T-cell (primary cell): ENCODE measurements around the gene ERI3. TPM values are rescaled to one million over a fixed set of nuclear protein-coding genes. Genes with fewer than 3 reads are reported as not detected.

Experiments used
- ATAC-seq, 4 experiments: fragments of 200-7000 bp in 3 of 4; fragments of 150-1000 bp in 1 of 4; cut with Tn5 transposase; replicated peaks in 1 of 4; 1 replicate in 3 of 4; 2 replicates in 1 of 4; pipeline ENCODE4 v1.10.0; 2021; ENCODE audit warnings: moderate library complexity in 3 of 4, mild to moderate bottlenecking in 2 of 4, moderate number of reproducible peaks in 1 of 4
- CTCF ChIA-PET, 2 donors: fragments of 300-600 bp; sonication (Branson Sonifier 250); formaldehyde crosslinking; loops; one replicate each; lab custom pipeline; 2022; ENCODE audit warnings: antibody characterized with exemption in 2 of 2; lab: Charles Lee
- POLR2A ChIA-PET, 2 donors: fragments of 300-600 bp; sonication (Branson Sonifier 250); formaldehyde crosslinking; loops; one replicate each; lab custom pipeline; 2022; ENCODE audit warnings: antibody characterized with exemption in 2 of 2; lab: Charles Lee
- DNase-seq, 35 experiments: peaks; one replicate each; pipeline versions ENCODE4 v3.0.0 to v3.0.0-alpha.2; 2013 to 2023
- H3K27ac ChIP-seq: one replicate; pipeline ENCODE4 v1.5.1; 2013; ENCODE audit warnings: low read length
- H3K27me3 ChIP-seq, 2 experiments: replicated peaks in 1 of 2; 1 replicate in 1 of 2; 2 replicates in 1 of 2; pipeline versions ENCODE4 v1.6.1 to v1.7.0; 2013; ENCODE audit warnings: low read length in 1 of 2, mixed read lengths in 1 of 2; ENCODE audit not compliant: control insufficient read depth in 2 of 2, insufficient read depth in 2 of 2; ENCODE audit errors: extremely low read depth in 1 of 2
- H3K36me3 ChIP-seq, 2 donors: 1 replicate in 1 of 2; 2 replicates in 1 of 2; pipeline versions ENCODE4 v1.6.1 to v1.7.0; 2013; ENCODE audit warnings: low read length in 1 of 2; ENCODE audit not compliant: control insufficient read depth in 2 of 2, insufficient read depth in 1 of 2; ENCODE audit errors: extremely low read depth in 1 of 2
- H3K4me1 ChIP-seq, 2 experiments: 1 replicate in 1 of 2; 2 replicates in 1 of 2; pipeline versions ENCODE4 v1.6.1 to v1.7.0; 2013; ENCODE audit warnings: low read length in 2 of 2, mixed read lengths in 1 of 2; ENCODE audit not compliant: insufficient read depth in 2 of 2, control insufficient read depth in 1 of 2; ENCODE audit errors: extremely low read depth in 1 of 2
- H3K4me3 ChIP-seq, 2 donors: 1 replicate in 1 of 2; 2 replicates in 1 of 2; pipeline versions ENCODE4 v1.5.1 to v1.7.0; 2013; ENCODE audit warnings: mild to moderate bottlenecking in 2 of 2, low read length in 1 of 2, moderate library complexity in 1 of 2; ENCODE audit not compliant: control insufficient read depth in 1 of 2; ENCODE audit errors: extremely low read depth in 1 of 2
- H3K9me3 ChIP-seq: 2 replicates; pipeline ENCODE4 v1.7.0; 2013
- H3K27ac Mint-ChIP-seq, 2 donors: one replicate each; pipeline ENCODE4 v1.8.0; 2020 to 2021; ENCODE audit warnings: mild to moderate bottlenecking in 2 of 2, mixed read lengths in 2 of 2
- H3K27me3 Mint-ChIP-seq, 2 donors: one replicate each; pipeline ENCODE4 v1.8.0; 2021 to 2022; ENCODE audit warnings: mixed read lengths in 2 of 2
- H3K36me3 Mint-ChIP-seq: one replicate; pipeline ENCODE4 v1.8.0; 2021; ENCODE audit warnings: mixed read lengths
- H3K4me1 Mint-ChIP-seq, 3 donors: one replicate each; pipeline ENCODE4 v1.8.0; 2020 to 2022; ENCODE audit warnings: mixed read lengths in 3 of 3, mild to moderate bottlenecking in 1 of 3
- H3K4me3 Mint-ChIP-seq, 3 donors: one replicate each; pipeline ENCODE4 v1.8.0; 2020 to 2022; ENCODE audit warnings: mild to moderate bottlenecking in 3 of 3, mixed read lengths in 3 of 3, moderate library complexity in 3 of 3
- H3K9me3 Mint-ChIP-seq, 3 donors: one replicate each; pipeline ENCODE4 v1.8.0; 2020 to 2022; ENCODE audit warnings: mixed read lengths in 3 of 3
- WGBS: methylation state at CpG from one replicate; pipeline ENCODE4 v1.1.5; 2013; ENCODE audit warnings: missing lambda C conversion rate; ENCODE audit not compliant: insufficient coverage; 5-methylcytosine and 5-hydroxymethylcytosine counted together
- total RNA-seq, 35 experiments: library from RNA in 6 of 35; stranded (reverse) in 6 of 35; fragments of 120-200 nt in 1 of 35; gene quantifications; one replicate each; pipeline versions ENCODE4 v1.2.1 to v1.2.4 and lab custom pipeline; 2013 to 2026

The ERI3 gene
- total RNA-seq, 5 donors from 2014 or later (not counting 1 experiment from before 2014, with no cell fraction given) = 29.3 to 39.4 (median 33.0) TPM

DNA sequence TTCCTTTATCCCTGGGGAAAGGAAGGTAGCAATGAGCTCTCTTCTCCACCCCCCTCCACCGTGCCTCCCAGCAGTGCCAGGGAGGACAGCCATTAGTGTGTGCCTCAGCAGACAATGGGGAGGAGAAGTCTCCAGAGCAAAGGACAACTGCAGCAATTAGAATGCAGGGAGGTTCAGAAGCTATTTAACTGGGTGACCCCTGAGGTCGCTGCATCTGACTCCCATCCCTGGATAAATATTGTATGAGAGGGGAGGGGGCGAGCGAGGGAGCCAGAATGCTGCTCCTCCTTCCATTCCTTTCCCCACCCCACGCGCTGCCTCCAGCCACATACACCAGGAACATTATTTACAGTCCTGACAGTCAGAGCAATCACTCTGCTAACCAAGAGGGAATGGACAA is 59.0 kb downstream of the ERI3 start:
- Mint-ChIP-seq H3K27me3 (no peaks in the 10 kb centered on the region), H3K9me3 (no peaks in the 10 kb centered on the region), H3K4me1 (peaks cover 0 to 1% (median 0%) of the 10 kb centered on the region in 3 donors), H3K27ac (no peak overlapping the region), H3K36me3 (peaks cover 54% of the 10 kb centered on the region), H3K4me3 (no peak overlapping the region)
- DNase-seq (no peak), ATAC-seq (no peak)
- no peaks in the 10 kb centered on the region for H3K4me1 ChIP-seq
- POLR2A ChIA-PET = no interaction called here
- WGBS = no CpG with 5 or more reads among the region's 6 CpGs
- no peaks in the 10 kb centered on the region for H3K27me3 ChIP-seq
- H3K9me3 ChIP-seq = no peaks in the 10 kb centered on the region
- H3K27ac ChIP-seq = no peak overlapping the region
- CTCF ChIA-PET = interaction anchor here in 1 of 2 donors (0.7 kb wide), 1 partner anchor 26 kb away, joined by 3 read pairs; no protein-coding TSS in a partner anchor
- H3K4me3 ChIP-seq = no peak overlapping the region
- H3K36me3 ChIP-seq = peaks cover 18 to 47% of the 10 kb centered on the region in 2 donors

DNA sequence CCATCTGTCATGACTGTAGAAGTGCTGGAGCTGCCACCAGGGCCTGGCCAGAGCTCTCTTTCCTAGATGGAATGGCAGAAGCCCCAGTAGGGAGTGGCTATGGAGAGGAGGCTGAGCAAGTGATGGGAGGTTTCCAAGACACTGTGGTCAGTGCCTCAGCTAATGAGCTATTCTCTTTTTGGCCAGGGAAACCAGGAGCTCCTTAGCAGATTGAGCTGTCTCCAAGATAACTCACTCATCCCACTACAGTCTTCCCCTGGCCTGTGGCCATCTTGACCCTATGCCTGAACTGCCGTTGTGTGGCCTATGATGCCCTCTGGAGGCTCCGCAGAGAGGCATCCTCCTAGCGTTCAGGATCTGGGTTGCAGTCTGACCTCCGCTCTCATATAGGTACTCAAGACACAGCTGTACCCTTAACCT is 60.5 kb downstream of the ERI3 start:
- Histone ChIP-seq H3K36me3 (peaks cover 28 to 49% of the 10 kb centered on the region in 2 donors), H3K27ac (no peak overlapping the region), H3K4me3 (no peak overlapping the region), H3K9me3 (no peaks in the 10 kb centered on the region), H3K27me3 (no peaks in the 10 kb centered on the region), H3K4me1 (no peaks in the 10 kb centered on the region)
- no peak for ATAC-seq
- ChIA-PET POLR2A (no interaction called here), CTCF (no interaction called here)
- no peak overlapping the region for H3K4me3 Mint-ChIP-seq
- H3K4me1 Mint-ChIP-seq = peaks cover 0 to 1% (median 0%) of the 10 kb centered on the region in 3 donors
- WGBS = no CpG with 5 or more reads among the region's 4 CpGs
- H3K9me3 Mint-ChIP-seq = no peaks in the 10 kb centered on the region
- no peaks in the 10 kb centered on the region for H3K27me3 Mint-ChIP-seq
- H3K27ac Mint-ChIP-seq = no peak overlapping the region
- peaks cover 68% of the 10 kb centered on the region for H3K36me3 Mint-ChIP-seq
- no peak for DNase-seq

DNA sequence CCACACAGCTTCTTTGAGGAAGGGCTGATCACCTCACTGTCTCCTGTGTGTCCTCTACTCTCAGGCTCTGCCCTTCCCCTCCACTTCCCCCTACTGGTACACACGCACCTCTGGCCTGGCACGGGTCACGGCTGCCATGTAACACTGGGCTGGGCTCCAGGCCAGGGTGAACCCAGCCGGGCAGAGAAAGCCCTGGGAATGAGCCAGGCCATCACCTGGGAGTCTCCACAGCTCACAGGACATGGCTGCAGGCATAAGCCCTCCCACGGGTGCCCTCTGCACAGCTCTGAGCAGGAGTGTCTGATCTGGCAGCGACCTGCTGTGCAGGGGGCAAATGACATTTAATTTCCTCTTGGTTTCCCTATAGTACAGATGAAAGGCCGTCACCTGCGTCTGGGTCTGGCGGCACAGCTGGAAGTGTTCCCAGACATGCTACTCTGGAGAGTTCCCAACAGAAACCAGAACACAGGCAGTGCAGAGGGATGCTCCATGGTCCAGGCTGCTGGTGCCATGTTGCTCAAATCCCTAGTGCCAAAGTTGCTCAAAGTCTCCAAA is 61.2 kb downstream of the ERI3 start:
- H3K4me1 ChIP-seq = no peaks in the 10 kb centered on the region
- no peaks in the 10 kb centered on the region for H3K9me3 ChIP-seq
- Mint-ChIP-seq H3K27ac (no peak overlapping the region), H3K4me1 (peaks cover 0 to 1% (median 0%) of the 10 kb centered on the region in 3 donors), H3K4me3 (no peak overlapping the region), H3K36me3 (peaks cover 72% of the 10 kb centered on the region), H3K9me3 (no peaks in the 10 kb centered on the region), H3K27me3 (no peaks in the 10 kb centered on the region)
- WGBS = 91% methylated on average over 9 of the region's 9 CpGs
- H3K36me3 ChIP-seq = peaks cover 28 to 51% of the 10 kb centered on the region in 2 donors
- no peaks in the 10 kb centered on the region for H3K27me3 ChIP-seq
- H3K4me3 ChIP-seq = no peak overlapping the region
- ChIA-PET POLR2A (no interaction called here), CTCF (no interaction called here)
- no peak for DNase-seq
- no peak for ATAC-seq
- no peak overlapping the region for H3K27ac ChIP-seq

DNA sequence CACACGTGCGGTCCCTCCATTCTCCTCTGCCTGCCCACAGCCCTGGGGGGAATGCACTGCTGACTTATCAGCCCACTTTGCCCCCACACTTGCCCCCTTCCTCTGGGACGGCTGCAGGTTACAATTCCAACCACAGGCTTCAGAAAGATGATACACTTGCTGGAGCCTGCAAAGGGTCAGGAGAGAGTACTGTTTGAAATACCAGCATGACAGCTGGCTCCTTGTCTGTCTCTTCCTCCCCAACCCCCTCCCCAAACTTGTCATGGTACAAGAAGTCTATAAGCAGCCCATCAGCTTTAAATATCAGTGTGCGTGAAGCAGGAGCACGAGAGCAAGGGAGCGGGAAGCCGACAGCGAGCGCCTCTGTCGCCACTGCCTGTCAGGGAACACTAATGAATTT is 62.4 kb downstream of the ERI3 start:
- Mint-ChIP-seq H3K36me3 (peaks cover 74% of the 10 kb centered on the region), H3K9me3 (no peaks in the 10 kb centered on the region), H3K27me3 (no peaks in the 10 kb centered on the region), H3K27ac (no peak overlapping the region), H3K4me3 (no peak overlapping the region), H3K4me1 (peaks cover 0 to 1% (median 0%) of the 10 kb centered on the region in 3 donors)
- Histone ChIP-seq H3K4me3 (no peak overlapping the region), H3K27me3 (no peaks in the 10 kb centered on the region), H3K4me1 (no peaks in the 10 kb centered on the region), H3K36me3 (peaks cover 24 to 51% of the 10 kb centered on the region in 2 donors), H3K9me3 (no peaks in the 10 kb centered on the region), H3K27ac (no peak overlapping the region)
- DNase-seq = no peak
- ATAC-seq = no peak
- 94% methylated on average over 3 of the region's 10 CpGs for WGBS
- ChIA-PET POLR2A (no interaction called here), CTCF (no interaction called here)

DNA sequence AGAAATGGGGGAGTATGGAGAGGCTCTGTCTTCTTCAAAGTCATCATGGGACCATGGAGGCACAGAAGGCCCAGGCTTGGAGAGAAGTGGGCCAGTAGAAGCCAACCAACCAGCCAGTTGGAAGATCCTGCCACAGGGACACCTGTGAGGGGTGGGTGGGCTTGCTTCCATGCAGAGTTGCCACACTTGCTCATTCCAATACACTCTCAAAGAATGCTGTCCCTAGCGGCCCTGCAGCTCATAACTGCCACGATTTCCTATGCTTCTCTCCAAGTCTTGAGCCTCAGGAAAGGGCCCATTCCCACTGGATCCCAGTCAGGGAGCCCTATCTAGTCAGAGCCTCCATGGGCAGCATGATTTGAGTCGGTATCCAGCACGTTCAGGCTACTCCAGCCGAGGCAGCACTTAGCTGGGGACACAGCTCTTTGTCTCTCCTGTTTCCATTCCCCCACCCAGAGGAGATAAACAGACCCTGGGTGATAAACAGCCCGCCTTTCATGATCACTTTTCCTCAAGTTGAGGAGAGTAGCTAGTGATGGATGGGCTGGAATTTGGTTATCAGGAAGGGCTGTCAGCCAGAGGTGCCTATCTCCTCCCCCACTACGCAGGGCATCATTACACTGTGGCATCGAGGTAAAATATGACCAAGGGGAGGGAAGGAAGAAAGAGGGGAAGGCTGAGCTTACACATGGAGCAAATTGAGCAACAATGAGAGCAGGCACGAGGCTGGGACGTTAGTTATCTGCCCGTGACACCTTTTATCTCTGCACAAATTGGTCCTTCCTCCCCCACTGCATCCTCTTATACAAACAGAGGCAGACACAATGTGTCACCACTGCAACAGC is 64.6 kb downstream of the ERI3 start:
- POLR2A ChIA-PET = no interaction called here
- no peak overlapping the region for H3K27ac Mint-ChIP-seq
- no peak for DNase-seq
- H3K9me3 Mint-ChIP-seq = no peaks in the 10 kb centered on the region
- H3K36me3 ChIP-seq = peaks cover 16 to 39% of the 10 kb centered on the region in 2 donors
- WGBS = 80% methylated on average over 5 of the region's 11 CpGs
- H3K4me3 Mint-ChIP-seq = no peak overlapping the region
- H3K4me3 ChIP-seq = no peak overlapping the region
- H3K9me3 ChIP-seq = no peaks in the 10 kb centered on the region
- H3K36me3 Mint-ChIP-seq = peaks cover 75% of the 10 kb centered on the region
- no peaks in the 10 kb centered on the region for H3K27me3 Mint-ChIP-seq
- no peak overlapping the region for H3K27ac ChIP-seq
- no peaks in the 10 kb centered on the region for H3K4me1 ChIP-seq
- H3K4me1 Mint-ChIP-seq = peaks cover 0 to 1% (median 0%) of the 10 kb centered on the region in 3 donors
- no peaks in the 10 kb centered on the region for H3K27me3 ChIP-seq
- no peak for ATAC-seq
- CTCF ChIA-PET = no interaction called here

DNA sequence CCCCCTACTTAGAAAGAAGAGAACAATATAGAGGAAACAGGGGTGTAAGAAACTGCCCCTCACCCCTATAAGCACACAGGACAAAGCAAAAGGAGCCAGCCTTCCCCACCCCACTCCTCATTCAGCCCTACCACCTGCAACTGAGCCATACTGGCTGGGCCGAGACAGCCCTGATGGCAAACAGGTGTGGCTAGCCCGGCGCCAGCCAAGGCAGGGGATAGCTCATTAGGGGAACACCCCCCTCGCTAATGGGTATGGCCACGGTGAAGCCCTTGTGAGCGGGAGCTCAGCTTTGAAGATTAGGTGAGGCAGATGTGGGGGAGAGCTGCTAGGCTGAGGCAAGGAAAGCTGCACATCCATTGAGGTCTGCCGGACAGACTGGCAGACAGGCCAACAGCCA is 65.5 kb downstream of the ERI3 start:
- Mint-ChIP-seq H3K9me3 (no peaks in the 10 kb centered on the region), H3K27ac (no peak overlapping the region), H3K4me3 (no peak overlapping the region), H3K36me3 (peaks cover 76% of the 10 kb centered on the region), H3K27me3 (no peaks in the 10 kb centered on the region), H3K4me1 (peaks cover 0 to 4% (median 1%) of the 10 kb centered on the region in 3 donors)
- Histone ChIP-seq H3K9me3 (no peaks in the 10 kb centered on the region), H3K4me1 (no peaks in the 10 kb centered on the region), H3K27ac (no peak overlapping the region), H3K27me3 (no peaks in the 10 kb centered on the region), H3K36me3 (peaks cover 13 to 31% of the 10 kb centered on the region in 2 donors), H3K4me3 (no peak overlapping the region)
- ATAC-seq = no peak
- DNase-seq = no peak
- CTCF ChIA-PET = no interaction called here
- POLR2A ChIA-PET = no interaction called here
- WGBS = 97% methylated on average over 7 of the region's 7 CpGs
